Bronchial epithelial cell (primary cell): ENCODE data around the gene SLC25A39. TPM values are rescaled to one million over a fixed set of nuclear protein-coding genes. Genes with fewer than 3 reads are reported as not detected.

ENCODE experiments used
- DNase-seq: peaks from one replicate; pipeline ENCODE4 v3.0.0-alpha.2; 2010; ENCODE audit warnings: low read depth
- FAIRE-seq: peaks from 2 replicates; lab custom pipeline; 2011; peaks lifted over from hg19 to GRCh38; lab: Jason Lieb, UNC
- H3K27me3 ChIP-seq: 2 replicates; pipeline ENCODE4 v1.5.1; 2011; ENCODE audit warnings: low read length; ENCODE audit not compliant: control insufficient read depth, insufficient read depth
- H3K36me3 ChIP-seq: 2 replicates; pipeline ENCODE4 v1.5.1; 2011; ENCODE audit warnings: low read length; ENCODE audit not compliant: control insufficient read depth, insufficient read depth
- H3K4me3 ChIP-seq: 2 replicates; pipeline ENCODE4 v1.5.1; 2011; ENCODE audit warnings: mild to moderate bottlenecking, low read depth, low read length, control low read depth
- total RNA-seq: library from RNA; depleted of rRNA; stranded (reverse); fragments of >200 nt; gene quantifications from 2 replicates; pipeline ENCODE4 v1.2.1, GENCODE V29; 2014
- TF ChIP-seq, protein P1 (sequence below): IDR thresholded peaks from 2 replicates; pipeline ENCODE4 v1.5.1; 2011; ENCODE audit warnings: mild to moderate bottlenecking, moderate library complexity, low read length, control low read depth, inconsistent platforms; ENCODE audit not compliant: insufficient read depth, severe bottlenecking

SLC25A39 gene
- total RNA-seq, 1 donor from 2014 or later, result 83.7 TPM

GRCh38 chr17:44284024-44284400 lies 40.6 kb downstream of the SLC25A39 start:
- H3K27me3 ChIP-seq, result no peaks in the 10 kb centered on the region
- no peak overlapping the region for H3K4me3 ChIP-seq
- FAIRE-seq, result no peak
- TF ChIP-seq, protein P1, sequence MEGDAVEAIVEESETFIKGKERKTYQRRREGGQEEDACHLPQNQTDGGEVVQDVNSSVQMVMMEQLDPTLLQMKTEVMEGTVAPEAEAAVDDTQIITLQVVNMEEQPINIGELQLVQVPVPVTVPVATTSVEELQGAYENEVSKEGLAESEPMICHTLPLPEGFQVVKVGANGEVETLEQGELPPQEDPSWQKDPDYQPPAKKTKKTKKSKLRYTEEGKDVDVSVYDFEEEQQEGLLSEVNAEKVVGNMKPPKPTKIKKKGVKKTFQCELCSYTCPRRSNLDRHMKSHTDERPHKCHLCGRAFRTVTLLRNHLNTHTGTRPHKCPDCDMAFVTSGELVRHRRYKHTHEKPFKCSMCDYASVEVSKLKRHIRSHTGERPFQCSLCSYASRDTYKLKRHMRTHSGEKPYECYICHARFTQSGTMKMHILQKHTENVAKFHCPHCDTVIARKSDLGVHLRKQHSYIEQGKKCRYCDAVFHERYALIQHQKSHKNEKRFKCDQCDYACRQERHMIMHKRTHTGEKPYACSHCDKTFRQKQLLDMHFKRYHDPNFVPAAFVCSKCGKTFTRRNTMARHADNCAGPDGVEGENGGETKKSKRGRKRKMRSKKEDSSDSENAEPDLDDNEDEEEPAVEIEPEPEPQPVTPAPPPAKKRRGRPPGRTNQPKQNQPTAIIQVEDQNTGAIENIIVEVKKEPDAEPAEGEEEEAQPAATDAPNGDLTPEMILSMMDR, result no peak
- DNase-seq, result no peak
- H3K36me3 ChIP-seq, result no peaks in the 10 kb centered on the region

DNA sequence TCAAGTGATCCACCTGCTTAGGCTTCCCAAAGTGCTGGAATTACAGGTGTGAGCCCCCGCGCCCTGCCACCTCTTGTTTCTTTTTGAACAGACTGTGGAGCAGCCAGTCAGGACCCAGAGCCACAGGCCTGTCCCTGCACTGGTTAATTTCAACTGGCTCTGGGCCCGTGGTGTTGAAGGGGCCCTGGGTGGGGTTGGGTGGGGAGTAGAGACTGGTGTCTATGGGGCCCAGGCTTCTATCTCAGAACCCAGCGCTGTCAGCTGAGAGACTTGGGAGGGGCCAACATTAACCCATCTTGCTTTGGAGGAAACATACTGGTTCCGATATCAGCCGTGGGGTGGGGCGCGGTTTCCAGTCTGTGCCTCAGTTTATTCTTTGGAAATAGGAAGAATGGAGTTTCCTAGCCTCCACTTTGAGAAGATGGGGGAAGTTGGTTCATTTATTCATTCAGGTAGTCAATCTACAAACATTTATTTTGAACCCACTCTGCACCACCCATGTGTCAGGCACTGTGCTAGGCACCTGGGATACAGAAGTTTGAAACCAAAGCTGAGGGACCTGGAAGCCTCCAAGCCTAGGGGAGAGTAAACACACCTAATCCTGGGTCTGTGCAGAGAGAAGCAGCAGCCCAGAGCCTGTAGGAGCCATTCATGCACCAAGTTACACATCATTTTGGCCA lies 41.1 kb downstream of the SLC25A39 start:
- Histone ChIP-seq H3K4me3 (no peak overlapping the region), H3K36me3 (no peaks in the 10 kb centered on the region), H3K27me3 (no peaks in the 10 kb centered on the region)
- TF ChIP-seq, protein P1, result no peak
- DNase-seq (no peak), FAIRE-seq (no peak)

GRCh38 chr17:44282264-44282663 lies 42.4 kb downstream of the SLC25A39 start:
- Histone ChIP-seq H3K27me3 (no peaks in the 10 kb centered on the region), H3K4me3 (no peak overlapping the region), H3K36me3 (no peaks in the 10 kb centered on the region)
- FAIRE-seq, result no peak
- TF ChIP-seq, protein P1, result no peak
- no peak for DNase-seq

- H3K36me3 ChIP-seq, result no peaks in the 10 kb centered on the region
- H3K27me3 ChIP-seq, result no peaks in the 10 kb centered on the region
- no peak for FAIRE-seq
- DNase-seq, result no peak
- no peak overlapping the region for H3K4me3 ChIP-seq
- TF ChIP-seq, protein P1, result no peak
Observed at GRCh38 chr17:44281570-44281969, 43.1 kb downstream of the SLC25A39 start.

DNA sequence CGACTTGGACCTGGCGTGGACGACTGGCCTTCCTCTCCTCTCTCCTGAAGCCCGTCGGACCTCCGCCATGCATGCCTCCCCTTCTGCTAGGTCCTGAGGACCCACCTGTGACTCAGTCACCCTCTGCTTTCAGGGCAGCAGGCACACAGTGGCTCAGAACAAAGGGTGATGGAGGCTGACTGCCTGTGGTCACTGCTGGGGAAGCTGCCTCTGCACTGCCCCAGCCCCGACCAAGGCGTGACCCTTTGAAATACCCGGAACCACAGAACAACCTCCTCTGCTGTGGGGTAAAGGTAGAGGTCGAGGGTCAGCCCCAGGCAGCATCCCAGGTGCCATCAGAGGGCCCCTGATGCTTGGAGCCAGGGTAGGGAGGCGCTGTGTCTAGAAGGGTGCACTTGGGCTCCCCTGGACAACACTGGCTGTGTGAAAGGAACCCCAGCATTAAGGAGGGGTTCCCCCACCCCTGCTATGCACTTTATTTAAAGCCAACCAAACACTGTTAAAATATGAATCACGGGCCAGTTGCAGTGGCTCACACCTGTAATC lies 44.2 kb downstream of the SLC25A39 start:
- FAIRE-seq, result no peak
- H3K27me3 ChIP-seq, result no peaks in the 10 kb centered on the region
- TF ChIP-seq, protein P1, result no peak
- no peak for DNase-seq
- H3K36me3 ChIP-seq, result no peaks in the 10 kb centered on the region
- H3K4me3 ChIP-seq, result no peak overlapping the region
